ENCODE data around the gene PLCB1. TPM values are rescaled to one million over a fixed set of nuclear protein-coding genes. Genes with fewer than 3 reads are reported as not detected.

PLCB1 gene
- total RNA-seq, 6 experiments from 2014 or later, result 17.2 to 25.7 (median 23.1) TPM

DNA sequence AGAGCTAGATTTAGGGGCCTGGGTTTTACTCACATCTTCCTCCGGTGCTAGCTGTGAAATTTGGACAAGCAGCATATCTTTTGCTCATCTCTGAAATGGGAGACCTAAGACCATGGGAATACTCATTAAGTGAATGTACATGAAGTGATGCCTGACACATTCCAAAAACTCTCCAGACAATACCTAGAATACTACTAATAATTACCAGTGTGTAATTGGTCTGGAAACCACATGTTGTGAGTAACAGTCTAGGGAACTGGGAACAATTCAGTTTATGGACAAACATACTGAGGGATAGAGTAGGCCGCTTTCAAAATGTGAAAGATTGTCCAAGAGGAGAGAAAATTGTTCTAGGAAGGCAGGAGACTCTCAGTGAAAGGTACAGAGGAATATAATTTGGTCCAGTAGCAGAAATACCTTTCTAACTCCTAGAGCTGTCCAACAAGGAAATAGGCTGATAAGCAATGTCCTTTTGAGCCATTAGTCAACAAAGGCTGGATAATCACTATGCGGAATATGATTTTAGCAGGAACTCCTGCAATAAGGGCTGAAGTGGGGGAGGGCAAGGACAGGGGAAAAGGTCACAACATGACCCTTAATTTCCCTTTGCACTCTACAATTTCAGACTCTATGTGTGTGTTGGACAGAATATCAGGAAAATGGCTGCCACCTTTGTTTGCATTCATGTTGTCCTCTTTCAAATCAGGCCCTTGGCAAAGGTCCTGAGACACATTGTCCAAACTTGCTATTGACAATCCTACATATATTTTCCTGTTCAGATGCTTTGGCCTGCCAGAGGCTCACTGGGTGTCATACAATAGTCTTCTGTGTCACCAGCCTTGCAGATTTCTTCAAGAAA lies 315.4 kb downstream of the PLCB1 start:
- Mint-ChIP-seq H3K4me1 (ENCODE audit: low read depth) (peaks cover 18% of the 10 kb centered on the region), H3K27me3 (ENCODE audit: insufficient read depth) (no peaks in the 10 kb centered on the region), H3K4me3 (no peak overlapping the region), H3K9me3 (no peaks in the 10 kb centered on the region), H3K27ac (no peak overlapping the region), H3K36me3 (ENCODE audit: low read depth) (peaks cover 9% of the 10 kb centered on the region; the same call in 1 of the 2 replicates)
- TF ChIP-seq, protein P1, sequence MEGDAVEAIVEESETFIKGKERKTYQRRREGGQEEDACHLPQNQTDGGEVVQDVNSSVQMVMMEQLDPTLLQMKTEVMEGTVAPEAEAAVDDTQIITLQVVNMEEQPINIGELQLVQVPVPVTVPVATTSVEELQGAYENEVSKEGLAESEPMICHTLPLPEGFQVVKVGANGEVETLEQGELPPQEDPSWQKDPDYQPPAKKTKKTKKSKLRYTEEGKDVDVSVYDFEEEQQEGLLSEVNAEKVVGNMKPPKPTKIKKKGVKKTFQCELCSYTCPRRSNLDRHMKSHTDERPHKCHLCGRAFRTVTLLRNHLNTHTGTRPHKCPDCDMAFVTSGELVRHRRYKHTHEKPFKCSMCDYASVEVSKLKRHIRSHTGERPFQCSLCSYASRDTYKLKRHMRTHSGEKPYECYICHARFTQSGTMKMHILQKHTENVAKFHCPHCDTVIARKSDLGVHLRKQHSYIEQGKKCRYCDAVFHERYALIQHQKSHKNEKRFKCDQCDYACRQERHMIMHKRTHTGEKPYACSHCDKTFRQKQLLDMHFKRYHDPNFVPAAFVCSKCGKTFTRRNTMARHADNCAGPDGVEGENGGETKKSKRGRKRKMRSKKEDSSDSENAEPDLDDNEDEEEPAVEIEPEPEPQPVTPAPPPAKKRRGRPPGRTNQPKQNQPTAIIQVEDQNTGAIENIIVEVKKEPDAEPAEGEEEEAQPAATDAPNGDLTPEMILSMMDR (IDR thresholded peaks at IDR 0.05), result no peak
- DNase-seq, result peak; percentile 5

DNA sequence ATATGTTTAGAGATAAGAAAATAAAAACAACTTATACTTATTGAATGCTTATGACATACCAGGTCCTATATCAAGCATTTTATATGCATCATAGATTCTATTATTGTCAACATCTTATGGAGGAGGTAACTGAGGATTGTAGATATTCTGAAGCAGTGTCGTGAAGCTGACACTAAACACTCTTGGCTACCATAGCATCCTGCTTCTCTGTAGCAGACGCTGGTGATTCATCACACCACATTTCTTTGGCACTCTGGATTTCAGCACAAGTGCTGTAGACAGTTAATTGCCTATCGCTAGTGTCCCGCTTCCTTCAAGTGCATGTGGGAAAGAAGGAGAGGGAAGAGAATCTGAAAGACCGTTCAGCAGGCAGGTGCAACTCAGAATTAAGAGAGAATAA lies 317.1 kb downstream of the PLCB1 start:
- H3K4me1 Mint-ChIP-seq (ENCODE audit: low read depth), result peaks cover 28% of the 10 kb centered on the region
- no peaks in the 10 kb centered on the region for H3K9me3 Mint-ChIP-seq
- H3K36me3 Mint-ChIP-seq (ENCODE audit: low read depth), result no peaks in the 10 kb centered on the region
- DNase-seq, result peak; percentile 16
- no peaks in the 10 kb centered on the region for H3K27me3 Mint-ChIP-seq (ENCODE audit: insufficient read depth)
- TF ChIP-seq, protein P1 (IDR thresholded peaks at IDR 0.05), result no peak
- no peak overlapping the region for H3K27ac Mint-ChIP-seq
- no peak overlapping the region for H3K4me3 Mint-ChIP-seq

DNA sequence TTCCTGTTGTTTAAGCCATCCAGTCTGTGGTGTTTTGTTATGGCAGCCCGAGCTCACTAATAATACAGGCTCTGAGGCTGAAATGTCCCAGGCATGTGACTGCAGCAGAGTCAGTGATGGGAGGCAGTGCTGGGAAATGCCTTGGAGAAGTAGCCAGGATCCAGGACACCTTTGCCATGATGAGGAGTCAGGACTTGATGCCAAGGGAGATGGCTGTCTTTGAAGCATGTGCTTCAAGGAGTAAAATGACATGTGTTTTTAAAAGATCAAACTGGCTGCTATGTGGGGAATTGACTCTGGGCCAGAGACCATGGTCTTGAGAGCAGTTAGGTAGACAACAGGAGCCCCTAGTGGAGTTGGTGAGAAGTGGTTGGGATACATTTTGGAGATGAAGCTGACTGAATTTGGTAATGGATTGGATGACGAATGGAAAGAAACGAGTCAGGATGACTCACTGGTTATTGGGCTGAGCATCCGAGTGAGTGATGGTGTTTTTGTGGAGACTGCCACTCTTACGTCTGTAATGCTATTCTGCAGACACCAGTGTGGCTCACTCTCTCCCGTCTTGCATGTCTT lies 322.2 kb downstream of the PLCB1 start:
- H3K9me3 Mint-ChIP-seq, result no peaks in the 10 kb centered on the region
- H3K36me3 Mint-ChIP-seq (ENCODE audit: low read depth), result no peaks in the 10 kb centered on the region
- H3K27ac Mint-ChIP-seq, result peak overlapping the region; percentile 67
- peaks cover 31% of the 10 kb centered on the region for H3K4me1 Mint-ChIP-seq (ENCODE audit: low read depth)
- H3K27me3 Mint-ChIP-seq (ENCODE audit: insufficient read depth), result peaks cover 2% of the 10 kb centered on the region; the same call in 1 of the 2 replicates
- TF ChIP-seq, protein P1 (IDR thresholded peaks at IDR 0.05), result peak; percentile 85
- no peak overlapping the region for H3K4me3 Mint-ChIP-seq
- DNase-seq, result peak; percentile 96

DNA sequence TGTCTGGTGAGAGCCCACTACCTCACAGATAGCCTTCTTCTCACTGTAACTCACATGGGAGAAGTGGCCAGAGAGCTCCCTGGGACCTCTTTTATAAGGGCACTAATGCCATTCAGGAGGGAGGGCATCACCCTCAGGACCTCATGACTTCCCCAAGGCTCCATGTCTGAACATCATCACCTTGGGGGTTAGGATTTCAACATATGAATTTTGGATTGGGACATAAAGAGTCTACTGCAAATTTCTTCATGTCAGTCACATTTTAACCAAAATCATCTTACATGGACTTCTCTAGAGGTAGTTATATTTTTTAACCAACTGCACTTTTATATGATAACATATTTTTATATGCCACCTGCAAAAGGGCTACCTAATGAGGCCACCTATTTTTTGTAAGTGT lies 324.7 kb downstream of the PLCB1 start:
- Mint-ChIP-seq H3K36me3 (ENCODE audit: low read depth) (no peaks in the 10 kb centered on the region), H3K4me3 (no peak overlapping the region), H3K27me3 (ENCODE audit: insufficient read depth) (peaks cover 2% of the 10 kb centered on the region; the same call in 1 of the 2 replicates), H3K4me1 (ENCODE audit: low read depth) (peaks cover 28% of the 10 kb centered on the region), H3K9me3 (no peaks in the 10 kb centered on the region), H3K27ac (no peak overlapping the region)
- TF ChIP-seq, protein P1 (IDR thresholded peaks at IDR 0.05), result no peak
- DNase-seq, result no peak

DNA sequence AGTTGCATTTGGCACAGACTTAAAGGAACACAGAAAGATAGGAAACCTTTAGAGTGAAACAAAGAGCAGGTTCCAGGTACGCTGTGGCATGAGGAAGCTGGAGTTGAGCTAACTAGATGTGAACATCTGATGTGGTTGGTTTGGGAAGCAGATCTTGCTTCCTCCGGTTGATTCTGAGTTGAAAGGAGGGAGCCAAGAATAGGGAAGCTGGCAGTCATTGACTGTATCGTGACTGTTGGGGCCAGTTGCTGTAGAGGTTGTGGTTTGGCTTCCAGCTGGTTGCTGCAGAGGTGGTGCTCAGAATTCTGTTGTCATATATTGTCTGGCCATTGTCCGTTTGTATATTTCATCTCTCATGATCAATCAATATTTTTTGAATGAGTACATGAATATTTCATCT lies 325.9 kb downstream of the PLCB1 start:
- Mint-ChIP-seq H3K4me1 (ENCODE audit: low read depth) (peaks cover 28% of the 10 kb centered on the region), H3K27me3 (ENCODE audit: insufficient read depth) (peaks cover 2% of the 10 kb centered on the region; the same call in 1 of the 2 replicates), H3K4me3 (no peak overlapping the region), H3K27ac (no peak overlapping the region), H3K9me3 (no peaks in the 10 kb centered on the region), H3K36me3 (ENCODE audit: low read depth) (no peaks in the 10 kb centered on the region)
- no peak for DNase-seq
- TF ChIP-seq, protein P1 (IDR thresholded peaks at IDR 0.05), result no peak

Data from HFFc6 (cell line).